Suprapubic skin (tissue), 4 donors: ENCODE results near the gene ENPP5.

Experiments used
- EP300 ChIP-seq: sonication (generic); formaldehyde crosslinking; IDR thresholded peaks from one replicate; pipeline ENCODE4 v1.6.1; 2017; ENCODE audit warnings: antibody characterized with exemption
- POLR2A ChIP-seq, 2 donors: fragments of 450-650 bp; IDR thresholded peaks; one replicate each; pipeline ENCODE4 v1.6.1; 2017; ENCODE audit warnings: antibody characterized with exemption in 2 of 2, mild to moderate bottlenecking in 2 of 2, moderate library complexity in 2 of 2
- POLR2AphosphoS5 ChIP-seq, 3 donors: sonication (generic); formaldehyde crosslinking; IDR thresholded peaks; one replicate each; pipeline ENCODE4 v1.6.1; 2017; ENCODE audit warnings: antibody characterized with exemption in 3 of 3
- TF ChIP-seq, protein P1 (sequence below), 2 donors: fragments of 200-600 bp in 1 of 2; fragments of 450-650 bp in 1 of 2; sonication (generic) in 1 of 2; IDR thresholded peaks; one replicate each; pipeline ENCODE4 v1.5.1; 2016 to 2019; ENCODE audit warnings: antibody characterized with exemption in 2 of 2, mild to moderate bottlenecking in 1 of 2, moderate library complexity in 1 of 2

GRCh38 chr6:46118836-46119235, 51.9 kb downstream of the ENPP5 start:
- TF ChIP-seq, protein P1, sequence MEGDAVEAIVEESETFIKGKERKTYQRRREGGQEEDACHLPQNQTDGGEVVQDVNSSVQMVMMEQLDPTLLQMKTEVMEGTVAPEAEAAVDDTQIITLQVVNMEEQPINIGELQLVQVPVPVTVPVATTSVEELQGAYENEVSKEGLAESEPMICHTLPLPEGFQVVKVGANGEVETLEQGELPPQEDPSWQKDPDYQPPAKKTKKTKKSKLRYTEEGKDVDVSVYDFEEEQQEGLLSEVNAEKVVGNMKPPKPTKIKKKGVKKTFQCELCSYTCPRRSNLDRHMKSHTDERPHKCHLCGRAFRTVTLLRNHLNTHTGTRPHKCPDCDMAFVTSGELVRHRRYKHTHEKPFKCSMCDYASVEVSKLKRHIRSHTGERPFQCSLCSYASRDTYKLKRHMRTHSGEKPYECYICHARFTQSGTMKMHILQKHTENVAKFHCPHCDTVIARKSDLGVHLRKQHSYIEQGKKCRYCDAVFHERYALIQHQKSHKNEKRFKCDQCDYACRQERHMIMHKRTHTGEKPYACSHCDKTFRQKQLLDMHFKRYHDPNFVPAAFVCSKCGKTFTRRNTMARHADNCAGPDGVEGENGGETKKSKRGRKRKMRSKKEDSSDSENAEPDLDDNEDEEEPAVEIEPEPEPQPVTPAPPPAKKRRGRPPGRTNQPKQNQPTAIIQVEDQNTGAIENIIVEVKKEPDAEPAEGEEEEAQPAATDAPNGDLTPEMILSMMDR (IDR thresholded peaks at IDR 0.05): no peak
- TF ChIP-seq POLR2A (IDR thresholded peaks at IDR 0.05) (no peak), EP300 (no peak), POLR2AphosphoS5 (IDR thresholded peaks at IDR 0.05) (no peak)
